Ishikawa (cell line): ENCODE results near the gene SORD.

Experiments
- CEBPB ChIP-seq: IDR thresholded peaks from 2 replicates; pipeline ENCODE4 v1.6.1; 2012
- EGR1 ChIP-seq: IDR thresholded peaks from 2 replicates; pipeline ENCODE4 v1.6.1; 2012
- EP300 ChIP-seq: IDR thresholded peaks from 2 replicates; pipeline ENCODE4 v1.6.1; 2012; ENCODE audit warnings: borderline replicate concordance
- FOXM1 ChIP-seq: IDR thresholded peaks from 2 replicates; pipeline ENCODE4 v1.6.1; 2012; ENCODE audit warnings: low read depth, borderline replicate concordance
- MAX ChIP-seq: IDR thresholded peaks from 2 replicates; pipeline ENCODE4 v1.6.1; 2012
- NFIC ChIP-seq: IDR thresholded peaks from 2 replicates; pipeline ENCODE4 v1.6.1; 2012
- RAD21 ChIP-seq: IDR thresholded peaks from 2 replicates; pipeline ENCODE4 v1.6.1; 2012; ENCODE audit warnings: low read depth
- REST ChIP-seq: IDR thresholded peaks from 2 replicates; pipeline ENCODE4 v1.6.1; 2012; ENCODE audit warnings: low read depth, mild to moderate bottlenecking
- TAF1 ChIP-seq: IDR thresholded peaks from 2 replicates; pipeline ENCODE4 v1.6.1; 2012; ENCODE audit warnings: low read depth, mild to moderate bottlenecking
- TEAD4 ChIP-seq: IDR thresholded peaks from 2 replicates; pipeline ENCODE4 v1.6.1; 2012
- YY1 ChIP-seq: IDR thresholded peaks from 2 replicates; pipeline ENCODE4 v1.6.1; 2012; ENCODE audit warnings: low read depth
- ZBTB7A ChIP-seq: IDR thresholded peaks from 2 replicates; pipeline ENCODE4 v1.6.1; 2012; ENCODE audit warnings: low read depth

- TF ChIP-seq EP300 (no peak), REST (no peak), FOXM1 (no peak), RAD21 (no peak), NFIC (no peak), YY1 (no peak), CEBPB (no peak), TAF1 (no peak), TEAD4 (no peak), MAX (no peak), EGR1 (no peak), ZBTB7A (no peak)
These were observed 76.7 kb downstream of the SORD start for GRCh38 chr15:45099549-45100165.
